Stimulated activated memory B cell treated with anti-CD40 and anti-IgM and Interleukin-4, amounts not matched to agents 10 μg/mL and 1 μg/mL and 100 μg/mL, for 72 hours (primary cell): ENCODE measurements around the gene BSCL2.
"Not testable (repeated sequence)": the region's sequence is repeated elsewhere in the genome, so short reads cannot be mapped to it uniquely, and the experiment has no call there.

Experiments used
- ATAC-seq: fragments of 150-1000 bp; cut with Tn5 transposase; 2 replicates; pipeline ENCODE4 v1.10.0; 2021
- H3K27ac Mint-ChIP-seq: one replicate; pipeline ENCODE4 v1.8.0; 2022; ENCODE audit warnings: mild to moderate bottlenecking, mixed read lengths
- H3K27me3 Mint-ChIP-seq: one replicate; pipeline ENCODE4 v1.8.0; 2022; ENCODE audit warnings: mixed read lengths
- H3K36me3 Mint-ChIP-seq: one replicate; pipeline ENCODE4 v1.8.0; 2022; ENCODE audit warnings: mixed read lengths
- H3K4me1 Mint-ChIP-seq: one replicate; pipeline ENCODE4 v1.8.0; 2022; ENCODE audit warnings: mixed read lengths
- H3K4me3 Mint-ChIP-seq: one replicate; pipeline ENCODE4 v1.8.0; 2022; ENCODE audit warnings: mild to moderate bottlenecking, moderate library complexity, mixed read lengths
- H3K9me3 Mint-ChIP-seq: one replicate; pipeline ENCODE4 v1.8.0; 2022; ENCODE audit warnings: mixed read lengths

Gene BSCL2

GRCh38 chr11:62678770-62679696 lies 28.2 kb downstream of the BSCL2 start, which contains the start of gene UBXN1:
Gene UBXN1, minus strand, starts transcription at chr11:62679073. Its CDS starts 150 bp downstream, at chr11:62678923.
- H3K4me3 Mint-ChIP-seq = peak within 1 kb of the TSS; percentile 81
- peak within 1 kb of the TSS; percentile 96 for H3K27ac Mint-ChIP-seq
- H3K36me3 Mint-ChIP-seq = peaks cover 29% of the 10 kb centered on the region
- H3K4me1 Mint-ChIP-seq = peaks cover 47% of the 10 kb centered on the region
- H3K9me3 Mint-ChIP-seq = no peaks in the 10 kb centered on the region
- no peaks in the 10 kb centered on the region for H3K27me3 Mint-ChIP-seq
- ATAC-seq = peak; percentile 90

- H3K9me3 Mint-ChIP-seq = no peaks in the 10 kb centered on the region
- H3K4me3 Mint-ChIP-seq = peak overlapping the region; percentile 81
- H3K4me1 Mint-ChIP-seq = peaks cover 47% of the 10 kb centered on the region
- ATAC-seq = peak; percentile 3
- peaks cover 29% of the 10 kb centered on the region for H3K36me3 Mint-ChIP-seq
- H3K27ac Mint-ChIP-seq = peak overlapping the region; percentile 96
- no peaks in the 10 kb centered on the region for H3K27me3 Mint-ChIP-seq
Observed at GRCh38 chr11:62678433-62678769, 28.8 kb downstream of the BSCL2 start.

GRCh38 chr11:62677714-62678113 lies 29.5 kb downstream of the BSCL2 start:
- no peak for ATAC-seq
- H3K4me1 Mint-ChIP-seq = peaks cover 51% of the 10 kb centered on the region
- peak overlapping the region; percentile 96 for H3K27ac Mint-ChIP-seq

GRCh38 chr11:62677156-62677555 lies 30.1 kb downstream of the BSCL2 start:
- H3K4me3 Mint-ChIP-seq = peak overlapping the region; percentile 25

More at GRCh38 chr11:62677714-62678113, 29.5 kb downstream of the BSCL2 start:
- Mint-ChIP-seq H3K36me3 (peaks cover 29% of the 10 kb centered on the region), H3K9me3 (no peaks in the 10 kb centered on the region), H3K4me3 (peak overlapping the region; percentile 81), H3K27me3 (no peaks in the 10 kb centered on the region)

GRCh38 chr11:62676698-62677097 lies 30.5 kb downstream of the BSCL2 start:
- Mint-ChIP-seq H3K27me3 (no peaks in the 10 kb centered on the region), H3K9me3 (no peaks in the 10 kb centered on the region), H3K27ac (peak overlapping the region; percentile 55), H3K36me3 (peaks cover 29% of the 10 kb centered on the region), H3K4me3 (peak overlapping the region; percentile 25), H3K4me1 (peaks cover 56% of the 10 kb centered on the region)
- no peak for ATAC-seq

More at GRCh38 chr11:62677156-62677555, 30.1 kb downstream of the BSCL2 start:
- peak overlapping the region; percentile 55 for H3K27ac Mint-ChIP-seq
- H3K9me3 Mint-ChIP-seq = no peaks in the 10 kb centered on the region
- no peaks in the 10 kb centered on the region for H3K27me3 Mint-ChIP-seq
- peaks cover 56% of the 10 kb centered on the region for H3K4me1 Mint-ChIP-seq
- H3K36me3 Mint-ChIP-seq = peaks cover 29% of the 10 kb centered on the region
- no peak for ATAC-seq

- H3K9me3 Mint-ChIP-seq, ATAC-seq, H3K27ac Mint-ChIP-seq, H3K4me3 Mint-ChIP-seq, H3K27me3 Mint-ChIP-seq: not testable (repeated sequence)
- Mint-ChIP-seq H3K4me1 (peaks cover 57% of the 10 kb centered on the region), H3K36me3 (peaks cover 29% of the 10 kb centered on the region)
Observed at GRCh38 chr11:62675415-62675814, 31.8 kb downstream of the BSCL2 start.

GRCh38 chr11:62673196-62673525 lies 34.1 kb downstream of the BSCL2 start:
- H3K36me3 Mint-ChIP-seq = peaks cover 34% of the 10 kb centered on the region
- H3K27me3 Mint-ChIP-seq = no peaks in the 10 kb centered on the region
- ATAC-seq = no peak
- no peak overlapping the region for H3K27ac Mint-ChIP-seq
- H3K4me1 Mint-ChIP-seq = peaks cover 63% of the 10 kb centered on the region
- peak overlapping the region; percentile 98 for H3K4me3 Mint-ChIP-seq
- no peaks in the 10 kb centered on the region for H3K9me3 Mint-ChIP-seq

- H3K36me3 Mint-ChIP-seq = peaks cover 28% of the 10 kb centered on the region
- H3K27ac Mint-ChIP-seq = peak within 1 kb of the TSS; percentile 94
- no peaks in the 10 kb centered on the region for H3K9me3 Mint-ChIP-seq
Observed at GRCh38 chr11:62671608-62672389, 35.4 kb downstream of the BSCL2 start, which contains the start of the genes LBHD1 and UQCC3. Gene LBHD1, minus strand, starts transcription at chr11:62672267. Its CDS starts 2,236 bp downstream, at chr11:62670031. Gene UQCC3, plus strand, starts transcription at chr11:62671673. Its CDS starts 73 bp downstream, at chr11:62671746.

GRCh38 chr11:62671236-62671607 lies 36.0 kb downstream of the BSCL2 start:
- Mint-ChIP-seq H3K36me3 (peaks cover 28% of the 10 kb centered on the region), H3K4me1 (peaks cover 59% of the 10 kb centered on the region), H3K4me3 (peak overlapping the region; percentile 98), H3K9me3 (no peaks in the 10 kb centered on the region), H3K27me3 (no peaks in the 10 kb centered on the region), H3K27ac (peak overlapping the region; percentile 94)
- peak; percentile 6 for ATAC-seq

More at GRCh38 chr11:62671608-62672389, 35.4 kb downstream of the BSCL2 start, which contains the start of the genes LBHD1 and UQCC3:
- H3K4me1 Mint-ChIP-seq = peaks cover 59% of the 10 kb centered on the region
- H3K4me3 Mint-ChIP-seq = peak within 1 kb of the TSS; percentile 98
- H3K27me3 Mint-ChIP-seq = no peaks in the 10 kb centered on the region
- ATAC-seq = peak; percentile 91

GRCh38 chr11:62669420-62670161 lies 37.6 kb downstream of the BSCL2 start:
- Mint-ChIP-seq H3K4me3 (peak overlapping the region; percentile 42), H3K36me3 (peaks cover 33% of the 10 kb centered on the region), H3K27me3 (no peaks in the 10 kb centered on the region), H3K27ac (no peak overlapping the region), H3K4me1 (peaks cover 54% of the 10 kb centered on the region), H3K9me3 (no peaks in the 10 kb centered on the region)
- ATAC-seq = no peak

GRCh38 chr11:62667460-62667859 lies 39.8 kb downstream of the BSCL2 start:
- no peaks in the 10 kb centered on the region for H3K27me3 Mint-ChIP-seq
- H3K4me1 Mint-ChIP-seq = peaks cover 56% of the 10 kb centered on the region
- peaks cover 41% of the 10 kb centered on the region for H3K36me3 Mint-ChIP-seq
- peak overlapping the region; percentile 89 for H3K27ac Mint-ChIP-seq
- H3K4me3 Mint-ChIP-seq = peak overlapping the region; percentile 98
- no peaks in the 10 kb centered on the region for H3K9me3 Mint-ChIP-seq
- no peak for ATAC-seq

- H3K4me3 Mint-ChIP-seq = peak overlapping the region; percentile 98
- no peak for ATAC-seq
- peaks cover 44% of the 10 kb centered on the region for H3K36me3 Mint-ChIP-seq
- peaks cover 54% of the 10 kb centered on the region for H3K4me1 Mint-ChIP-seq
- no peaks in the 10 kb centered on the region for H3K27me3 Mint-ChIP-seq
- peak overlapping the region; percentile 89 for H3K27ac Mint-ChIP-seq
- no peaks in the 10 kb centered on the region for H3K9me3 Mint-ChIP-seq
Observed at GRCh38 chr11:62666259-62666926, 40.8 kb downstream of the BSCL2 start.

GRCh38 chr11:62665599-62666258 lies 41.5 kb downstream of the BSCL2 start:
- H3K4me3 Mint-ChIP-seq = peak overlapping the region; percentile 98
- ATAC-seq = peak; percentile 62
- no peaks in the 10 kb centered on the region for H3K9me3 Mint-ChIP-seq
- peak overlapping the region; percentile 89 for H3K27ac Mint-ChIP-seq
- H3K4me1 Mint-ChIP-seq = peaks cover 50% of the 10 kb centered on the region
- no peaks in the 10 kb centered on the region for H3K27me3 Mint-ChIP-seq
- peaks cover 44% of the 10 kb centered on the region for H3K36me3 Mint-ChIP-seq
